HG03565 (cell line): ENCODE data around the gene RNASEH1.
"Not testable (repeated sequence)": the region's sequence is repeated elsewhere in the genome, so short reads cannot be mapped to it uniquely, and the experiment has no call there.

ENCODE experiments used
- ATAC-seq: cut with Tn5 transposase; IDR thresholded peaks from one replicate; pipeline ENCODE4 v1.9.1; 2021; ENCODE audit warnings: mild to moderate bottlenecking, moderate library complexity; ENCODE audit not compliant: unreplicated experiment

Gene RNASEH1

DNA sequence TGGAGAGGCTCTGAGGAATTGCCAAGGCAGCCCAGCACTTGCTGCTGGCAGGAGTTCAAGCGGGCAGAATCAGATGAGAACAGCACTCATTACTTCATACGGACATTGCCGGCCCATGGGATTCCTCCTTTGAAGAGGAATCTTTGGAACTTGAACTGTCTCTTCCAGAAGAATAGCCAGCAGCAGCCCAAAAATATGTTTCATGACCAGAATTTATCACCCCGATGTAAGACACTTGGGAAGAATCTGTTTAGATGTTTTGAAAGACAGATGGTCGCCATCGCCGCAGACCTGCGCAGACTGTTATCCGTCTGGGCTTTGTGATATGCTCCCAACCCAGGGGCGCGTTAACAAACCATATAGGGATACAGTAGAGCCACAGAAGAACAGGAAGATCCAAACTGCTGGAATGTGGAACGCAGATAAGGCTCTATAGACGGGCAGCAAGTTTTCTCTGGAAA lies 35.1 kb downstream of the RNASEH1 start:
- no peak for ATAC-seq

DNA sequence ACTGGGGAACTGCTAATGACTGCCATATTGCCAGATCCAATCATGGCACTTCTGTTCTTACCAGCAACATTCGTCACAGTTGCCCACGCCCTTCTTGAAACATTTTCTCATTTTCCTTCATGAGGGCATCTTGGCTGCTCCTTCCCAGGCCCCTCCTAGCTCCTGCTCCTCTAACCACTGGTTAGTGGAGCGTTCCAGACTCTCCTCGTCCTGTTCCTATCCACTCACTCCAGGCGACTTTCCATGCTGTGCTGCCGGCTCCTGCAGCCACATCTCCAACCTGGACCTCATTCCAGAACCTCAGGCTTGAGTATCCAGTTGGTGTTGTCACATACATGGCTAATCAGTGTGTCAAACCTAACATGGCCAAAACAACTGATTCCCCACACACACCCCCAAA lies 37.5 kb downstream of the RNASEH1 start:
- ATAC-seq = no peak

DNA sequence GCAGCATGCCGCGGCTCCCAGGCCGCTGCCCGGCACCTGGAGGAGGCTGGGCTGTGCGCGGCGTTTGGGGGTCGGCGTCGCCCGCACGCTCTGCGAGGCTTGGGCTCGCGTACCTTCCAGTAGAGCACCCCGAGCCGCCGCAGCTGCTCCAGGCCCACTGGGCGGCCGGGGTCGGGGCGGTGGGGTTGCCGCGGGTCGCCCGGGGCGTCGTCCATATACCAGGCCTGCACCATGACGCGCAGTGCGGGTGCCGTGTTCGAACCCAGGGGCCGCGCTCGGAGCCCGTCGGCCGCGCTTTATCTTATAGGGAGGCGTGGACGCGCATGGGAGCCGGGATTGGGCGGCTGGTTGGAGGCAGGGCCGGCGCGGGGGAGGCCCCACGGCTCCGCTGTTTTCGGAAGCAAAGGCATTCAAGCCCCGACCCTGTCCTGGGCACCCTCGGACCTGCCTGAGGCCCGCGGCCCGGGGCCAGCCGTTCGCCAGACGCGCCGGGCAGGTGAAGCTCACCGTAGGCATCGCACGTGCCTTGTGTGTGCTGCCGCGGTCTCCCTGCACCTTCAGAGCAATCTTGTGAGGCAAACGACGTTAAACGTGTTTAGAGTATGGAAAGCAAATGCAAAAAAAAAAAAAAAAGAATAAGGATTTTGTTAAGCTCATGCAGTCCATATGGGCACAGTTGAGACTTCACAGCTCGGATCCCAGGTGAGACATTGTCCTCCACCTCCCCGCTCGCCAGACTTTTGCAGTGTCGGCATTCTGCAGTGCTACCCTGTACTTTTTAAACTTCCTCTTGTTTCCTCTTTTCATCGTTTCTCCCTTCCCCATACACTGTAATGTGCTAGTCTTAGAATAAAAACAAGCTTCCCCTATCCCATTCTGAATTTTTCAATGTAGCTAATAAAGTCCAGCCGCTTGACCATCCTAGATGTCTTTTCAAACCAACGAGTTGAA lies 38.6 kb downstream of the RNASEH1 start, which contains the start of gene ADI1:
TSS of gene ADI1 (minus strand) at position 277 of the 951 bp plus-strand sequence. CDS start at position 233, 44 bp downstream.
- peak; percentile 40 for ATAC-seq

DNA sequence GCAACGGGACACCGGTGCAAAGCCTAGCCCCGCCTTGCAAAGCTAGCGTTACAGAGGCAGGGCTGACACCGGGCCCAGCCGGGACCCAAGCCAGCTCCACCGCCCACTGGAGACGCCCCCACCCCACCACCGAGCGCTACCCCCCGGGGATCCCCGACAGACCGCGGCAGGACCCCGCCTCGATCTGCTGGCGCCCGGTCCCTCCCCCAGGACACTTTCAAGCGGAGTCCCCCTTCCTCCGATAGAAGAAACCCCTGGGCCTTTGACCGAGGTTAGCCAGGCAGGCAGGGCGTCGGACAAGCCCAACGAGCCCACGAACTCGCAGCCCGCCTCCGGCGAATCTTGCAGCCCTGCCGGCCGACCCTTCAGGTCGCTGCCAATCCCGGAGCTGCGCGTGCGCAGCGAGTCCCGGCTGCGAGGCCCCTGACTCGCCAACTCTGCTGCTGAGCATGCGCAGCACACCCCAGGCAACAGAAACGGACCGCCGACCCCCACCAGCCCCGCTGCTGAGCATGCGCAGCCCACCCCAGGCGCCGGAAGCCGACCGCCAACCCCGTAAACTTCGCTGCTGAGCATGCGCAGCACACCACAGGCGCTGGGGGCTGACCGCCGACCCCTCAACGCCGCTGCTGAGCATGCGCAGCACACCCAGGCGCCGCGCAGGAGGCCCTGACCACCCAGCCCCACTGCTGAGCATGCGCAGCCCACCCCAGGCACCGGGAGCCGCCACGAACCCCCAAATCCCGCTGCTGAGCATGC lies 39.5 kb downstream of the RNASEH1 start:
- ATAC-seq = peak; percentile 75

GRCh38 chr2:3517948-3518495 lies 40.1 kb downstream of the RNASEH1 start:
- ATAC-seq = no peak

DNA sequence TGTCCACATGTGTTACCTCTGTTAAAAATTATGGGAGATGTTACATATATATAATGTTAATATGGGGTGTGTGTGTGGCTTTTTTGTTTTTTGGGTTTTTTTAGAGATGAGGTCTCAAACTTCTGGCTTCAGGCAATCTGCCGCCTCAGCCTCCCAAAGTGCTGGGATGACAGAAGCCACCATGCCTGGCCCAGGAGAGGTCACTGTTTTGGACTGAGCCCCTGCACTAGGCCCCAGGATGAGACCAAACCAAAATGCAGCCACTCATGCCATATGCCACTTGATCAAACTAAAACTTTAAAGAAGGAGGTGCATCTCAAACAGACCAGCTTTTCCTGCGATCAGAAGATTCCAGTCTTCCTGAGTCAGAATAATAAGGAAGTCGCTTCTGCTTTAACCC lies 41.3 kb downstream of the RNASEH1 start:
- ATAC-seq = no peak

DNA sequence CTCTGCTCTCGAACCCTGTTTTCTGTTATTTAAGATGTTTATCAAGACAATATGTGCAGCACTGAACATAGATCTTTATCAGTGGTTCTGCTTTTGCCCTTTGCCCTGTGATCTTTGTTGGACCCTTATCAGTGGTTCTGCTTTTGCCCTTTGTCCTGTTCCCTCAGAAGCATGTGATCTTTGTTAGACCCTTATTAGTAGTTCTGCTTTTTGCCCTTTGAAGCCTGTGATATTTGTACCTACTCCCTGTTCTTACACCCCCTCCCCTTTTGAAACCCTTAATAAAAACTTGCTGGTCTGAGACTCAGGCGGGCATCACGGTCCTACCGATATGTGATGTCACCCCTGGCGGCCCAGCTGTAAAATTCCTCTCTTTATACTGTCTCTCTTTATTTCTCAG lies 42.7 kb downstream of the RNASEH1 start:
- ATAC-seq = not testable (repeated sequence)

DNA sequence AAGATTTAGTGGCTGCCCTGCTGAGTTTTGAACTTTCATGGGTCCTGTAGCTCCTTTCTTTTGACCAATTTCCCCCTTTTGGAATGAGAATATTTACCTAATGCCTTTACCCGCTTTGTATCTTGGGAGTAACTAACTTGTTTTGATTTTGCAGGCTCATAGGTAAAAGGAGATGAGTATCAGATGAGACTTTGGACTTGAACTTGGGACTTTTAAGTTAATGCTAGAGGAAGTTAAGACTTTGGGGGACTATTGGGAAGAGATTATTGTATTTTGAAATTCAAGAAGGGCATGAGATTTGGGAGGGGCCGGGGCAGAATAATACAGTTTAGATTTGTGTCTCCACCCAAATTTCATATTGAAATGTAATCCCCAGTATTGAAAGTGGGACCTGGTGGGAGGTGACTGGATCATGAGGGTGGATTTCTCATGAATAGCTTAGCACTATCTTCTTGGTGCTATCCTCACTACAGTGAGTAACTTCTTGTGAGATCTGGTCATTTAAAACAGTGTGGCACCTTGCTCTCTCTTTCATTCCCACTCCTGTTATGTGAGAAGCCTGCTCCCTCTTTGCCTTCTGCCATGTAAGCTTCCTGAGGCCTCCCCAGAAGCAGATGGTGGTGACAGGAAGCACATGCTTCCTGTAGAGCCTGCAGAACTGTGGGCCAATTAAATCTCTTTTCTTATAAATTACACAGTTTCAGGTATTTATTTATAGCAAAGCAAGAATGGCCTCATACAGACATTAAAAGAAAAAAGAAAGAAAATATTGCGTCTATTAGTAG lies 44.9 kb downstream of the RNASEH1 start:
- ATAC-seq = no peak

DNA sequence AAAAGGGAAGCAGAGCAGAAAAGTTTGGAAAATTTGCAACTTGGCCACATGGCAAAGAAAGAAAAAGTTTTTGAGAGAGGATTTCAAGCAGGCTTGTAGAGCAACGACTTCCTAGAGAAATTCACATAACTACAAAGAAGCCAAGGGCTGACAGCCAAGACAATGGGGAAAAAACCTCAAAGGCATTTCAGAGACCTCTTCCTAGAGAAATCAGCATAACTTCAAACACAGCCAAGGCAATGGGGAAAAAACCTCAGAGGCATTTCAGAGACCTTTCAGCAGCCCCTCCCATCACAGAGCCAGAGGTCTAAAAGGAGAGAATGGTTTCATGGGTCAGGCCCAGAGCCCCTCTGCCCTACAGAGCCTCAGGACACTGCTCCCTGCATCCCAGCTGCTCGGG lies 46.0 kb downstream of the RNASEH1 start:
- ATAC-seq = no peak

GRCh38 chr2:3505771-3506170 lies 52.4 kb downstream of the RNASEH1 start:
- no peak for ATAC-seq

DNA sequence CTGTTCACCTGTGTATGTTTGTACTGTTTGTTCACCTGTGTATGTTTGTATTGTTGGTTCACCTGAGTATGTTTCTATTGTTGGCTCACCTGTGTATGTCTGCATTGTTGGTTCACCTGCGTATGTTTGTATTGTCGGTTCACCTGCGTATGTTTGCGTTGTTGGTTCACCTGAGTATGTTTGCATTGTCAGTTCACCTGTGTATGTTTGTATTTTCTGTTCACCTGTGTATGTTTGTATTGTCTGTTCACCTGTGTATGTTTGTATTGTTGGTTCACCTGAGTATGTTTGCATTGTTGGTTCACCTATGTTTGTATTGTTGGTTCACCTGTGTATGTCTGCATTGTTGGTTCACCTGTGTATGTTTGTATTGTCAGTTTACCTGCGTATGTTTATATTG lies 53.4 kb downstream of the RNASEH1 start:
- no peak for ATAC-seq

- no peak for ATAC-seq
Measured at GRCh38 chr2:3503483-3503882, 54.6 kb downstream of the RNASEH1 start.

DNA sequence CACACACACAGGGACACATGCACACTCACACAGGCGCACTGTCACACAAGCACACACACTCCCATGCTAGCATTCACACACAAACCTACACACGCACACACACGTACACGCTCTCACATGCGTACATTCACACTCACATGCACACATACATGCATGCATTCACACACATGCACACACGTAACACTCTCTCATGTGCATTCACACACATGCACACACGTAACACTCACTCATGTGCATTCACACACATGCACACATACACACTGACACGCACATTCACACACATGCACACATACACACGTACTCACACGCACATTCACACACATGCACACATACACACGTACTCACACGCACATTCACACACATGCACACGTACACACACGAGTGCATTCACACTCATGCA lies 55.1 kb downstream of the RNASEH1 start:
- ATAC-seq = no peak

GRCh38 chr2:3500326-3500899 lies 57.7 kb downstream of the RNASEH1 start:
- no peak for ATAC-seq

- ATAC-seq = no peak
Measured at GRCh38 chr2:3498783-3499394, 59.2 kb downstream of the RNASEH1 start.

GRCh38 chr2:3496708-3497080 lies 61.4 kb downstream of the RNASEH1 start:
- not testable (repeated sequence) for ATAC-seq
